Activated T-helper 1 cell treated with anti-CD3 and anti-CD28 coated beads, Interleukin-12 subunit alpha, Interleukin-12 subunit beta, Interleukin-2, Interleukin-4 antibody, amounts not matched to agents 30 ng/mL and 10 ng/mL and 1 ng/mL, durations not matched to agents 14 hours and 24 hours and 36 hours (primary cell): ENCODE data around the gene SPRR3. TPM values are rescaled to one million over a fixed set of nuclear protein-coding genes. Genes with fewer than 3 reads are reported as not detected.

Source experiments
- DNase-seq: peaks from one replicate; pipeline ENCODE4 v3.0.0; 2021; ENCODE audit warnings: low spot score
- H3K27ac Mint-ChIP-seq: one replicate; pipeline ENCODE4 v1.8.0; 2021; ENCODE audit warnings: mild to moderate bottlenecking, mixed read lengths
- H3K27me3 Mint-ChIP-seq: one replicate; pipeline ENCODE4 v1.8.0; 2022; ENCODE audit warnings: mild to moderate bottlenecking, moderate library complexity, mixed read lengths; ENCODE audit not compliant: insufficient read depth
- H3K36me3 Mint-ChIP-seq: one replicate; pipeline ENCODE4 v1.8.0; 2021; ENCODE audit warnings: low read depth, mixed read lengths
- H3K4me1 Mint-ChIP-seq: one replicate; pipeline ENCODE4 v1.8.0; 2021; ENCODE audit warnings: low read depth, mixed read lengths
- H3K4me3 Mint-ChIP-seq: one replicate; pipeline ENCODE4 v1.8.0; 2021; ENCODE audit warnings: mild to moderate bottlenecking, moderate library complexity, mixed read lengths
- H3K9me3 Mint-ChIP-seq: one replicate; pipeline ENCODE4 v1.8.0; 2021; ENCODE audit warnings: mixed read lengths
- intact Hi-C: fragments of 100-400 bp; cut with micrococcal nuclease; formaldehyde crosslinking; loops from one replicate; pipeline ENCODE4 v1.15.1; 2024
- total RNA-seq: library from RNA; stranded (reverse); gene quantifications from 2 replicates; pipeline ENCODE4 v1.2.3, GENCODE V29; 2022

Gene SPRR3
- total RNA-seq, 1 donor from 2014 or later, result not detected

DNA sequence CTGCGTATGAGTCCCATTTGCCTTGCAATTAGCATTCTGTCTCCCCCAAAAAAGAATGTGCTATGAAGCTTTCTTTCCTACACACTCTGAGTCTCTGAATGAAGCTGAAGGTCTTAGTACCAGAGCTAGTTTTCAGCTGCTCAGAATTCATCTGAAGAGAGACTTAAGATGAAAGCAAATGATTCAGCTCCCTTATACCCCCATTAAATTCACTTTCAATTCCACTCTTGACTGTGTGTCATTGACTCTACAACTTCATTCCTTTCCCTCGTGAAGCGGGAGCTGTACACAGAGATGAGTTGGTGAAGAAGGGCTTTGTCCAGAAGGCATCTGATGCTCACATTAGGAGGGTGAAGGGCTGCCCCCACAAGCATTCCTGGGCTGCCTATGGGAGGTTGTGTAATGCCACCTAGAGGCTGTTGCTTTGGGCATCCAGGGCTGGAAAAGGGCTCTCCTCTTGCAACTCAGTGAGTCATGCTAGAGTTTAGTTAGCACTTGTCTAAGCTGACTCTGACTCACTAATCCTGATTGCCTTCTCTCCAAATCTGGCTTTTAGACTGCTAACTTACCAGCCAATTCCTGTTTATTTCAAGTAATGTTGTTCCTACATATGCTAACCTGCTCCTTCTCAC, 31.2 kb downstream of the SPRR3 start:
- Mint-ChIP-seq H3K4me1 (no peaks in the 10 kb centered on the region), H3K4me3 (no peak overlapping the region), H3K9me3 (no peaks in the 10 kb centered on the region), H3K27ac (no peak overlapping the region), H3K27me3 (peaks cover 5% of the 10 kb centered on the region), H3K36me3 (no peaks in the 10 kb centered on the region)
- intact Hi-C loops, result no loop called here
- no peak for DNase-seq

DNA sequence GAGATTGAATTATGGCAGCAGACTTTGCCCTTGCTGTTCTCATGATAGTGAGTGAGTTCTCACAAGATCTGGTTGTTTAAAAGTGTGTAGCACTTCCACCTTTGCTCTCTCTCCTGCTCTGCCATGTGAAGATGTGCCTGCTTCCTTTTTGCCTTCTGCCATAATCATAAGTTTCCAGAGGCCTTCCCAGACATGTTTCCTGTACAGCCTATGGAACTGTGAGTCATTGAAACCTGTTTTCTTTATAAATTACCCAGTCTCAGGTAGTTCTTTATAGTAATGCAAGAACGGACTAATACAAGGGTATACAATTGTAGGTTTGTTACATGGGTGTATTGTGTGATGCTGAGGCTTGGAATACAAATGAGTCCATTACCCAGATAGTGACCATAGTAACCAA, 33.7 kb downstream of the SPRR3 start:
- H3K27me3 Mint-ChIP-seq, result peaks cover 10% of the 10 kb centered on the region
- H3K4me3 Mint-ChIP-seq, result no peak overlapping the region
- intact Hi-C loops, result no loop called here
- no peak for DNase-seq
- no peaks in the 10 kb centered on the region for H3K36me3 Mint-ChIP-seq
- H3K27ac Mint-ChIP-seq, result no peak overlapping the region
- no peaks in the 10 kb centered on the region for H3K9me3 Mint-ChIP-seq
- no peaks in the 10 kb centered on the region for H3K4me1 Mint-ChIP-seq

DNA sequence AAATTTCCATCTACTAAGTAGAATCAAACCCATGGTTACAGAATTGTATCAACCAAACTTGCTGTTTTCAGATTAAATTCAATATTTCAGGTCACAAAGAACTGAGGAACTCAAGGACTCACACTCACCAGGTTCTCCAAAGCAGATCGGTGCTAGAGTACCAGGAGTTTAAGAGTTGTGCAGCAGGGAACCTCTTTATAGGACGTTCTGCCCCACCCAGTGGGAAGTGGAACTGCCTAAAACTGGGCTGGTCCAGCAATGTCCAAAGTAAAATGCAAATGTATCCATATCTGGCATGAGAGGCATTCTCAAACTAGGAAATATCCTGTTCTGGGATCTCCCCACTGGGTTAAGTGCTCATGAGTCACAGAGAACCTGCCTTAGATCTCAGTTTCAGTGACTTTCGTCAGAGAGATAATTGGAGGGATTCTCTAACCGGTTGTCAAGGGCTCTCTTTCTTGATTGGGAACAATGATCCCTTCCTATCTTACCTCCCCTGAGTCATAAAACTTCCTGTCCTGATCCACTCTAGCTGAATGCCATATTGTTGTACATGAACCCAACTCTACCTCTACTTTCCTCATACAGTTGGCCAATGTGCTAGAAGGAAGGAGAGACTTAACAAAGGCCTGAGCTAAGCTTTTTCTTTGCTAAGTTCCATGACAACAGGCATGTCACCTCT, 39.5 kb downstream of the SPRR3 start, which contains the start of gene SPRR2D:
Gene SPRR2D, minus strand, starts transcription at position 171 of the 682 bp plus-strand sequence. CDS start 774 bp downstream, outside the sequence.
- no peaks in the 10 kb centered on the region for H3K36me3 Mint-ChIP-seq
- DNase-seq, result no peak
- peaks cover 20% of the 10 kb centered on the region for H3K27me3 Mint-ChIP-seq
- intact Hi-C loops, result no loop called here
- no peak within 1 kb of the TSS for H3K27ac Mint-ChIP-seq
- no peaks in the 10 kb centered on the region for H3K4me1 Mint-ChIP-seq
- no peaks in the 10 kb centered on the region for H3K9me3 Mint-ChIP-seq
- no peak within 1 kb of the TSS for H3K4me3 Mint-ChIP-seq

DNA sequence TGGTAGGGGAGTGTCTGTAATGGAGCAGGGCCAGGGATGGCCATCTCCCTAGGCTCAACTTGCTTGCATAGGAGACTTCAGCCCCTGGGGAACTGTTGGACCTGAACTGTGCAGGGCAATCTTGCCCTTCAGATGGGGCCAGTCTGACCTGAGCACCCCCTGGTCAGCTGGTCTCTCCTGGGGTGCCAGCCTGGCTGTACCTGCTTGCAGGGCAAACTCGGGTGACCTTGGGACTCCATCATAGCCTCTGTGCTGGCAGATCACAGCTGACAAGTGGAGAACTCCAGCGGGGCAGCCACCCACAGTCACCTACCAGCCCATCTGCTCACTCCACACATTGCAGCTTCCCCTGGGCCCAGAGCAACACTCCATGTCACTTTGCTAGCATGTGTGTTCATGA, 47.7 kb downstream of the SPRR3 start:
- Mint-ChIP-seq H3K4me1 (no peaks in the 10 kb centered on the region), H3K27ac (no peak overlapping the region), H3K9me3 (no peaks in the 10 kb centered on the region), H3K36me3 (no peaks in the 10 kb centered on the region), H3K4me3 (no peak overlapping the region), H3K27me3 (peaks cover 14% of the 10 kb centered on the region)
- DNase-seq, result no peak
- intact Hi-C loops, result no loop called here

Other genes starting within 250 kb of the SPRR3 start
- not detected in 2 replicates for gene KPRP, start 243.7 kb upstream of the SPRR3 start, total RNA-seq
- not detected in 2 replicates for gene LCE1F, start 226.6 kb upstream of the SPRR3 start, total RNA-seq
- gene LCE1E, start 215.5 kb upstream of the SPRR3 start, total RNA-seq, result not detected in 2 replicates
- not detected in 2 replicates for gene LCE1D, start 205.0 kb upstream of the SPRR3 start, total RNA-seq
- not detected in 2 replicates for gene LCE1C, start 195.1 kb upstream of the SPRR3 start, total RNA-seq
- gene LCE1B, start 189.8 kb upstream of the SPRR3 start, total RNA-seq, result not detected in 2 replicates
- gene LCE1A, start 174.3 kb upstream of the SPRR3 start, total RNA-seq, result not detected in 2 replicates
- not detected in 2 replicates for gene LCE6A, start 158.9 kb upstream of the SPRR3 start, total RNA-seq
- gene LCE7A, start 141.8 kb upstream of the SPRR3 start, total RNA-seq, result not detected in 2 replicates
- not detected in 2 replicates for gene SMCP, start 123.4 kb upstream of the SPRR3 start, total RNA-seq
- not detected in 2 replicates for gene IVL, start 93.2 kb upstream of the SPRR3 start, total RNA-seq
- gene SPRR5, start 54.5 kb upstream of the SPRR3 start, total RNA-seq, result not detected in 2 replicates
- gene SPRR4, start 31.1 kb upstream of the SPRR3 start, total RNA-seq, result not detected in 2 replicates
- not detected in 2 replicates for gene SPRR1A, start 17.7 kb upstream of the SPRR3 start, total RNA-seq
- not detected in 2 replicates for gene SPRR1B, start 29.5 kb downstream of the SPRR3 start, total RNA-seq
- not detected in 2 replicates for gene SPRR2D, start 39.4 kb downstream of the SPRR3 start, total RNA-seq
- gene SPRR2A, start 55.8 kb downstream of the SPRR3 start, total RNA-seq, result not detected in 2 replicates
- gene SPRR2B, start 69.9 kb downstream of the SPRR3 start, total RNA-seq, result not detected in 2 replicates
- gene SPRR2E, start 92.8 kb downstream of the SPRR3 start, total RNA-seq, result not detected in 2 replicates
- not detected in 2 replicates for gene SPRR2F, start 111.8 kb downstream of the SPRR3 start, total RNA-seq
- not detected in 2 replicates for gene SPRR2G, start 149.1 kb downstream of the SPRR3 start, total RNA-seq
- gene LELP1, start 201.7 kb downstream of the SPRR3 start, total RNA-seq, result not detected in 2 replicates
- gene PRR9, start 215.8 kb downstream of the SPRR3 start, total RNA-seq, result not detected in 2 replicates